MCF 10A (cell line): ENCODE measurements around the gene GET4. TPM values are rescaled to one million over a fixed set of nuclear protein-coding genes. Genes with fewer than 3 reads are reported as not detected.

Experiments
- BruUV-seq: library from RNA; stranded (reverse); fragments of 400-500 nt; replicated peaks from 2 replicates; lab custom pipeline; 2021; lab: Mats Ljungman, UMichigan
- CTCF ChIA-PET: fragments of 300-600 bp; sonication (Branson Sonifier 250); formaldehyde crosslinking; extraction: SDS; loops from one replicate; lab custom pipeline; 2021; ENCODE audit warnings: antibody characterized with exemption, inconsistent platforms; lab: Yijun Ruan, JAX
- POLR2A ChIA-PET: fragments of 300-600, 350-650 bp; sonication (Branson Sonifier 250); formaldehyde crosslinking; extraction: SDS; loops from one replicate; lab custom pipeline; 2020; ENCODE audit warnings: antibody characterized with exemption, inconsistent platforms; lab: Yijun Ruan, JAX
- DNase-seq: peaks from one replicate; pipeline ENCODE4 v3.0.0-alpha.2; 2018; ENCODE audit not compliant: unreplicated experiment
- H3K27ac Mint-ChIP-seq: one replicate; pipeline ENCODE4 v1.8.0; 2022; ENCODE audit warnings: mild to moderate bottlenecking, low read depth, mixed read lengths; ENCODE audit not compliant: unreplicated experiment
- H3K27me3 Mint-ChIP-seq: one replicate; pipeline ENCODE4 v1.8.0; 2022; ENCODE audit warnings: mixed read lengths; ENCODE audit not compliant: insufficient read depth, unreplicated experiment
- H3K36me3 Mint-ChIP-seq: one replicate; pipeline ENCODE4 v1.8.0; 2022; ENCODE audit warnings: mild to moderate bottlenecking, moderate library complexity, mixed read lengths; ENCODE audit not compliant: insufficient read depth, unreplicated experiment
- H3K4me1 Mint-ChIP-seq: one replicate; pipeline ENCODE4 v1.8.0; 2022; ENCODE audit warnings: mixed read lengths; ENCODE audit not compliant: insufficient read depth, unreplicated experiment
- H3K4me3 Mint-ChIP-seq: one replicate; pipeline ENCODE4 v1.8.0; 2022; ENCODE audit warnings: mild to moderate bottlenecking, moderate library complexity, mixed read lengths; ENCODE audit not compliant: unreplicated experiment
- H3K9me3 Mint-ChIP-seq: one replicate; pipeline ENCODE4 v1.8.0; 2022; ENCODE audit warnings: mixed read lengths; ENCODE audit not compliant: unreplicated experiment
- intact Hi-C: fragments of 100-400 bp; cut with micrococcal nuclease; formaldehyde crosslinking; loops from 2 replicates; pipeline ENCODE4 v1.14.1; 2022
- total RNA-seq: library from RNA; stranded (reverse); gene quantifications from 2 replicates; pipeline ENCODE4 v1.2.3, GENCODE V29; 2022
- TF ChIP-seq, protein P1 (sequence below): fragments of 200-600 bp; IDR thresholded peaks from one replicate; pipeline ENCODE4 v1.8.0; 2022; ENCODE audit warnings: antibody characterized with exemption, mild to moderate bottlenecking; ENCODE audit not compliant: unreplicated experiment

GET4 gene
- total RNA-seq, 1 experiment from 2014 or later = 32.6 TPM

DNA sequence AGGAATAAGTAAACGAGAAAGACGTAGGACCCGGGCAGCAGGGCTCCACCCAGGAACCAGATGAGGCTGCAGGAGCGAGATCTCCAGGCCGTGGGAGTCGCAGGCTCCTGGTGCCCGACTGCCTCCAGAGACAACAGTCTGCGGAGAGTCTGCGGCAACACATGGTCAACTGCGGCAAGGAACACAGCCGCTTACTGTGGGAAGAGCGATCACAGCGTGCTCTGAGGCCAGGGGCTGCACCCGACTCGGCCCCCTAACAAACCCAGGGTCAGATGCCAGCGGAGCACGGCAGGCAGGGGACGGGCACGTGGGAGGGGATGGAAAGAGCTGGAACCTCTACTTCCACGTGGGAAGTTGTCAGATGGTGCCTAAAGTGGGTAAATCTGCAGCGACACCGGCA is 26.6 kb downstream of the GET4 start:
- no peak overlapping the region for H3K4me3 Mint-ChIP-seq
- no peaks in the 10 kb centered on the region for H3K9me3 Mint-ChIP-seq
- TF ChIP-seq, protein P1, sequence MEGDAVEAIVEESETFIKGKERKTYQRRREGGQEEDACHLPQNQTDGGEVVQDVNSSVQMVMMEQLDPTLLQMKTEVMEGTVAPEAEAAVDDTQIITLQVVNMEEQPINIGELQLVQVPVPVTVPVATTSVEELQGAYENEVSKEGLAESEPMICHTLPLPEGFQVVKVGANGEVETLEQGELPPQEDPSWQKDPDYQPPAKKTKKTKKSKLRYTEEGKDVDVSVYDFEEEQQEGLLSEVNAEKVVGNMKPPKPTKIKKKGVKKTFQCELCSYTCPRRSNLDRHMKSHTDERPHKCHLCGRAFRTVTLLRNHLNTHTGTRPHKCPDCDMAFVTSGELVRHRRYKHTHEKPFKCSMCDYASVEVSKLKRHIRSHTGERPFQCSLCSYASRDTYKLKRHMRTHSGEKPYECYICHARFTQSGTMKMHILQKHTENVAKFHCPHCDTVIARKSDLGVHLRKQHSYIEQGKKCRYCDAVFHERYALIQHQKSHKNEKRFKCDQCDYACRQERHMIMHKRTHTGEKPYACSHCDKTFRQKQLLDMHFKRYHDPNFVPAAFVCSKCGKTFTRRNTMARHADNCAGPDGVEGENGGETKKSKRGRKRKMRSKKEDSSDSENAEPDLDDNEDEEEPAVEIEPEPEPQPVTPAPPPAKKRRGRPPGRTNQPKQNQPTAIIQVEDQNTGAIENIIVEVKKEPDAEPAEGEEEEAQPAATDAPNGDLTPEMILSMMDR = no peak
- ChIA-PET POLR2A (no interaction called here), CTCF (no interaction called here)
- peaks cover 6% of the 10 kb centered on the region for H3K36me3 Mint-ChIP-seq
- H3K27ac Mint-ChIP-seq = no peak overlapping the region
- no peak for DNase-seq
- H3K4me1 Mint-ChIP-seq = peaks cover 4% of the 10 kb centered on the region
- intact Hi-C loops = no loop called here
- H3K27me3 Mint-ChIP-seq = peaks cover 19% of the 10 kb centered on the region
- no TSS peak for BruUV-seq

DNA sequence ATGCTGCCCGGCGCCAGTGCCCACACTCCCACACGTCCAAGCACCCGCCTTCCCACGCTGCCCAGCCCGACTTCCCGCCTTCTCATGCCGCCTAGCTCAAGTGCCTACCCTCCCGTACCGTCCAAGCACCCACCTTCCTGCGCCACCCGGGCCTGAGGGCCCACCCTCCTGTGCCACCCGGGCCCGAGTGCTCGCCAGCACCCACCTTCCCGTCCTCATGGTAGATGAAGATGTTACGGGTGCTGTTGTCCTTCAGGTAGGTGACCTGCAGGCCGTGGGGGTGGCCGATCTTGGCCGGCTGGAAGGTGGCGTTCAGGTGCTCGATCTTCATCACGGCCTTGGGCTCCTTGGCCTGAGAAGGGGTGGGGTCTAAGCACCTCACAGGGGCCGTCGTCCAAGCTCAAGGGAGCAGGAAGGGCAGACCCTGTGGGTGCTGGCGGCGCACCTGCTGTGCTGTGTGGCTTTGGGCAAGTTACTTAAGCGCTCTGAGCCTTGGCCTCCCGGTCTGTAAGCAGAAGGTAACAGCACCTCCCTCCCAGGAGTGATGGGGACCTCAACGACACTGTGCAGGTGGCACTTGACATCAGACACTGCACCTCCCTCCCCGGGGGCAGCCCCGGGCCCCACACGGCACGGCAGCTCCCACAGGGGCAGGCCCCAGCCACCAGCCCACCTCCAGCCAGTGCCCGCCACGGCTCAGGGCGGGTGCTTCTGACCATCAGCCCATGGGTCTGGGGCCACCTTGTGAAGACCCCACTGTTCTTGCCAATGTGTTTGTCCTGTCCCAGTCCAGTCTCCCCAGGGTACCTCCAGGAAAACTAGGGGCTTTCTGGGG is 27.8 kb downstream of the GET4 start:
- TF ChIP-seq, protein P1 = no peak
- no TSS peak for BruUV-seq
- Mint-ChIP-seq H3K27me3 (peaks cover 19% of the 10 kb centered on the region), H3K9me3 (no peaks in the 10 kb centered on the region), H3K27ac (no peak overlapping the region), H3K36me3 (peaks cover 6% of the 10 kb centered on the region), H3K4me3 (no peak overlapping the region), H3K4me1 (peaks cover 4% of the 10 kb centered on the region)
- DNase-seq = no peak
- intact Hi-C loops = no loop called here
- POLR2A ChIA-PET = no interaction called here
- CTCF ChIA-PET = interaction anchor here (0.7 kb wide), 1 partner anchor 52 kb away, joined by 3 read pairs; no protein-coding TSS in a partner anchor

DNA sequence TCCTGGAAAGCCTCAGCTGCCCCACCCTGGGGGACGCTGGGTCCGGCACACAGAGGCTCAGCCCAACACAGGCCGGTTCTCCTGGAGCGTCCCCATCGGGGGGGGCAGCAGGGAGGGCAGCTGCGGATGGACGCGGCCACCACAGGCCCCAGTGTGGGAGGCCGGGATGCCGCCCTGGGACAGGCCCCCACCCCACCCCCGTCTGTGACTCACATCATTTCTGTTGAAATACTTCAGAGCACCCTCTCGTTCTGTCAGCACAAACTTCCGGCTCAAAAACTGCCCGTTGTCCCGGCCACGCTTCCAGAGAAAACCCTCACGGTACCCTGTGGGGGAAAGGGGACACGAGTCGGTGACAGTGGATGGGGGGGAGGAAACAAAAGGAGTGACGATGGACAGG is 28.5 kb downstream of the GET4 start:
- DNase-seq = peak; percentile 60
- Mint-ChIP-seq H3K27me3 (peaks cover 19% of the 10 kb centered on the region), H3K4me1 (peaks cover 4% of the 10 kb centered on the region), H3K9me3 (no peaks in the 10 kb centered on the region), H3K4me3 (no peak overlapping the region), H3K27ac (no peak overlapping the region), H3K36me3 (no peaks in the 10 kb centered on the region)
- POLR2A ChIA-PET = no interaction called here
- TF ChIP-seq, protein P1 = no peak
- CTCF ChIA-PET = no interaction called here
- no TSS peak for BruUV-seq
- intact Hi-C loops = no loop called here

DNA sequence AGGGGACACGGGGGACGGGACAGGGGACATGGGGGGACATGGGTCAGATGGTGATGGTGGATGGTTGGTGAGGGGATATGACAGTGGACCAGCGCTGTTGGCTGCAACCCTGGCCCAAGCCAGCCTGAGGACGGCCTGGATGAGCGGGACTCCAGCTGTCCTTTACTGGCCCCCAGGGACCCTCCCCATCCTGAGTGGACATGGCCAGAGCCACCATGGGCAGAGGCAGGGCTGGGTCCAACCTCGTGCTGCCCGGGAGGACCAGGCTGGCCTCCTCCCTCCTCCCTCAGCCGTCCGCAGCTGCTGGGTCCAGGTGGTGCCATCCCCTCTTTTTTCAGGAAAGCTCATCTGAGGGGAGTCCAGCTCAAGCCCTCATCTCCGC is 30.4 kb downstream of the GET4 start:
- TF ChIP-seq, protein P1 = no peak
- no peaks in the 10 kb centered on the region for H3K9me3 Mint-ChIP-seq
- H3K27ac Mint-ChIP-seq = no peak overlapping the region
- no peaks in the 10 kb centered on the region for H3K36me3 Mint-ChIP-seq
- ChIA-PET CTCF (no interaction called here), POLR2A (no interaction called here)
- intact Hi-C loops = no loop called here
- DNase-seq = no peak
- H3K4me1 Mint-ChIP-seq = peaks cover 4% of the 10 kb centered on the region
- H3K27me3 Mint-ChIP-seq = peaks cover 19% of the 10 kb centered on the region
- H3K4me3 Mint-ChIP-seq = no peak overlapping the region
- BruUV-seq = no TSS peak
